Measurements from ENCODE around the gene MACROH2A2. TPM values are rescaled to one million over a fixed set of nuclear protein-coding genes. Genes with fewer than 3 reads are reported as not detected.
A peak's percentile ranks its signal among the peaks of the same experiment; 100 is the strongest.

MACROH2A2 gene
- total and polyA plus RNA-seq, 2 of the 13 experiments (the other 11 are each of a cell fraction or from before 2014, with no cell fraction given) = 9.8 to 43.1 TPM

DNA sequence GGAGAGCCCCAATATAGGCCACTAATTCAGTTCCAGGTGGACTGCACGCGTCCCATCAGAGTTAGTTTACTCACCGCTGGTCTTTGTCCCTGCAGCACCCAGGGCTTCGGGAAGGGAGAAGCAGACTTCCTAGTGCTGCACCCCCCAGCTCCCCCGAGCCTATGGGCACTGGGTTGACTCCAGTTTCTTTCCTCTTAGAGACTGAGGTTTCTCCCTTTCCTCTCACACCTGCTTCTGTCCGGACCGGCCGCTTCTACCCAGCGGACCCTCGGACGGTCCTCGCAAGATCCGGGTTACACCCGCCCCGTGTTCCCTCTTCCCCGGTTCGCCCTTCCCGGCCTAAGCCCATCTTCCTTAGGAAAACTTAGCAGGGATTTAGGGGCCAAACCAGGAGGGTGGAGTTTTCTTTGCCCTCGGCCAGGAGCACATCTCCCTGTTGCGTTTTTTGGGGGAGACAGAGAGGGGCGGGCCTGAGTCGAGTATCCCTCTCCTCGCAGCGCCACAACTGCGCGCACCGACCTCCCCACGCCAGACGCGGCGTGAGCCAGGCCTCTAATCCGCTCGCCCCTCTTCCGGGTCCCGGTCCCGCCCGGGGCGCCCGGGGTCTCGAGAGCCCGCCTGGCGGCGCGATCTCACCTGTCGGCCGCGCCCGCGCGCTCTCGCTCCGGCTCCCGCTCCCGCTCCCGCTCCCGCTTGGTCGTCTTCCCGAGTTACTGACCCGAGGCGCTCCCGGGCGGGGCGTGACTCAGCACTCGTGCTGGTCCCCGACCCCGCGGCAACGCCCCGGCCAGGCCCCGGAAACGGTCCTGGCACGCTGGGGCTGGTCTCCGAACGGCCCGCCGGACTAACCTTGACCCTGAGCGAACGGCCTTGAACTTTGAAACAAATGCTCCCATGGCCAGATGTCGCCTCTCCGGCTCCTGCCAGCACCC, 79.7 kb downstream of the MACROH2A2 start, which contains the start of gene AIFM2 (continued):
- TF ChIP-seq RFXANK (CRISPR knock-in tag; IDR thresholded peaks at IDR 0.05) = no peak
- peak; percentile 98 for TF ChIP-seq TBL1XR1 (IDR thresholded peaks at IDR 0.05; ENCODE audit: borderline replicate concordance, low read length, partially characterized antibody)
- peak; percentile 93 for TF ChIP-seq RBFOX2 (IDR thresholded peaks at IDR 0.05; ENCODE audit: low read depth, low read length)
- TF ChIP-seq ZNF619 (CRISPR knock-in tag; IDR thresholded peaks at IDR 0.05) = no peak
- TF ChIP-seq, protein P1, sequence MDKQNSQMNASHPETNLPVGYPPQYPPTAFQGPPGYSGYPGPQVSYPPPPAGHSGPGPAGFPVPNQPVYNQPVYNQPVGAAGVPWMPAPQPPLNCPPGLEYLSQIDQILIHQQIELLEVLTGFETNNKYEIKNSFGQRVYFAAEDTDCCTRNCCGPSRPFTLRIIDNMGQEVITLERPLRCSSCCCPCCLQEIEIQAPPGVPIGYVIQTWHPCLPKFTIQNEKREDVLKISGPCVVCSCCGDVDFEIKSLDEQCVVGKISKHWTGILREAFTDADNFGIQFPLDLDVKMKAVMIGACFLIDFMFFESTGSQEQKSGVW (CRISPR knock-in tag; IDR thresholded peaks at IDR 0.05; ENCODE audit: borderline replicate concordance) = no peak
- TF ChIP-seq, protein P2, sequence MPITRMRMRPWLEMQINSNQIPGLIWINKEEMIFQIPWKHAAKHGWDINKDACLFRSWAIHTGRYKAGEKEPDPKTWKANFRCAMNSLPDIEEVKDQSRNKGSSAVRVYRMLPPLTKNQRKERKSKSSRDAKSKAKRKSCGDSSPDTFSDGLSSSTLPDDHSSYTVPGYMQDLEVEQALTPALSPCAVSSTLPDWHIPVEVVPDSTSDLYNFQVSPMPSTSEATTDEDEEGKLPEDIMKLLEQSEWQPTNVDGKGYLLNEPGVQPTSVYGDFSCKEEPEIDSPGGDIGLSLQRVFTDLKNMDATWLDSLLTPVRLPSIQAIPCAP (CRISPR knock-in tag; IDR thresholded peaks at IDR 0.05; ENCODE audit: low read depth) = no peak
- peak; percentile 87; the same call in 1 of the 2 replicates for TF ChIP-seq SOX5 (CRISPR knock-in tag; IDR thresholded peaks at IDR 0.05; ENCODE audit: borderline replicate concordance)
- TF ChIP-seq ZNF296 (CRISPR knock-in tag; conservative IDR thresholded peaks at IDR 0.05) = no peak
- TF ChIP-seq, protein P3, sequence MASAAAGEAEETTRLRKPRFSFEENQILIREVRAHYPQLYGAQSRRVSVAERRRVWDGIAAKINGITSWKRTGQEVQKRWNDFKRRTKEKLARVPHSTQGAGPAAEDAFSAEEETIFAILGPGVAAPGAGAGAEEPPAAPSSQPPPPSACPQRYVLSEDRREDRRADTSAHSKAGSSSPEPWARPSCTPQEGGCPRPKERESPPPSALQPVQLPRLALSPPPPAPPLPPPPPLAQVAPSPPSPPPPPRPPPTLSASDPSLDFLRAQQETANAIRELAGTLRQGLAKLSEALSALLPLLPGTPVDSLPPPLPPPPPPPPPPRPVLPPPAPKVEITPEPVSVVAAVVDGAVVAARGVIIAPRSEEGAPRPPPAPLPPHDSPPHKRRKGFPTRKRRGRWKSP (CRISPR knock-in tag; IDR thresholded peaks at IDR 0.05) = peak; percentile 64; the same call in 1 of the 2 replicates
- no peak for TF ChIP-seq ZNF124 (CRISPR knock-in tag; IDR thresholded peaks at IDR 0.05)
- TF ChIP-seq KLF15 (CRISPR knock-in tag; IDR thresholded peaks at IDR 0.05; ENCODE audit: borderline replicate concordance) = no peak
- no peak for TF ChIP-seq HNRNPK (IDR thresholded peaks at IDR 0.05; ENCODE audit: low read depth, low read length, poor library complexity, severe bottlenecking)
- TF ChIP-seq, protein P4, sequence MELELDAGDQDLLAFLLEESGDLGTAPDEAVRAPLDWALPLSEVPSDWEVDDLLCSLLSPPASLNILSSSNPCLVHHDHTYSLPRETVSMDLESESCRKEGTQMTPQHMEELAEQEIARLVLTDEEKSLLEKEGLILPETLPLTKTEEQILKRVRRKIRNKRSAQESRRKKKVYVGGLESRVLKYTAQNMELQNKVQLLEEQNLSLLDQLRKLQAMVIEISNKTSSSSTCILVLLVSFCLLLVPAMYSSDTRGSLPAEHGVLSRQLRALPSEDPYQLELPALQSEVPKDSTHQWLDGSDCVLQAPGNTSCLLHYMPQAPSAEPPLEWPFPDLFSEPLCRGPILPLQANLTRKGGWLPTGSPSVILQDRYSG (CRISPR knock-in tag; IDR thresholded peaks at IDR 0.05) = no peak
- no peak for TF ChIP-seq MIER2 (CRISPR knock-in tag; IDR thresholded peaks at IDR 0.05)
- peak in 1 of 2 experiments; percentile 78; a peak in 2 of 4 replicates for TF ChIP-seq EP300 (IDR thresholded peaks at IDR 0.05; ENCODE audit: low read depth in 2 of 2, low read length in 2 of 2)
- TF ChIP-seq EP300 (CRISPR knock-in tag; IDR thresholded peaks at IDR 0.05; ENCODE audit: borderline replicate concordance) = peak; percentile 79; the same call in 1 of the 2 replicates
- TF ChIP-seq EZH2 (conservative IDR thresholded peaks at IDR 0.05; ENCODE audit: low read depth, low read length) = no peak
- TF ChIP-seq HOXD1 (CRISPR knock-in tag; IDR thresholded peaks at IDR 0.05) = peak; percentile 81; the same call in 1 of the 2 replicates
- TF ChIP-seq DR1 (CRISPR knock-in tag; IDR thresholded peaks at IDR 0.05) = no peak
- TF ChIP-seq, protein P5, sequence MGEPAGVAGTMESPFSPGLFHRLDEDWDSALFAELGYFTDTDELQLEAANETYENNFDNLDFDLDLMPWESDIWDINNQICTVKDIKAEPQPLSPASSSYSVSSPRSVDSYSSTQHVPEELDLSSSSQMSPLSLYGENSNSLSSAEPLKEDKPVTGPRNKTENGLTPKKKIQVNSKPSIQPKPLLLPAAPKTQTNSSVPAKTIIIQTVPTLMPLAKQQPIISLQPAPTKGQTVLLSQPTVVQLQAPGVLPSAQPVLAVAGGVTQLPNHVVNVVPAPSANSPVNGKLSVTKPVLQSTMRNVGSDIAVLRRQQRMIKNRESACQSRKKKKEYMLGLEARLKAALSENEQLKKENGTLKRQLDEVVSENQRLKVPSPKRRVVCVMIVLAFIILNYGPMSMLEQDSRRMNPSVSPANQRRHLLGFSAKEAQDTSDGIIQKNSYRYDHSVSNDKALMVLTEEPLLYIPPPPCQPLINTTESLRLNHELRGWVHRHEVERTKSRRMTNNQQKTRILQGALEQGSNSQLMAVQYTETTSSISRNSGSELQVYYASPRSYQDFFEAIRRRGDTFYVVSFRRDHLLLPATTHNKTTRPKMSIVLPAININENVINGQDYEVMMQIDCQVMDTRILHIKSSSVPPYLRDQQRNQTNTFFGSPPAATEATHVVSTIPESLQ (CRISPR knock-in tag; conservative IDR thresholded peaks at IDR 0.05) = no peak
- peak; percentile 67; the same call in 1 of the 2 replicates for TF ChIP-seq SAFB2 (CRISPR knock-in tag; IDR thresholded peaks at IDR 0.05; ENCODE audit: borderline replicate concordance, low read depth)
- TF ChIP-seq, protein P6, sequence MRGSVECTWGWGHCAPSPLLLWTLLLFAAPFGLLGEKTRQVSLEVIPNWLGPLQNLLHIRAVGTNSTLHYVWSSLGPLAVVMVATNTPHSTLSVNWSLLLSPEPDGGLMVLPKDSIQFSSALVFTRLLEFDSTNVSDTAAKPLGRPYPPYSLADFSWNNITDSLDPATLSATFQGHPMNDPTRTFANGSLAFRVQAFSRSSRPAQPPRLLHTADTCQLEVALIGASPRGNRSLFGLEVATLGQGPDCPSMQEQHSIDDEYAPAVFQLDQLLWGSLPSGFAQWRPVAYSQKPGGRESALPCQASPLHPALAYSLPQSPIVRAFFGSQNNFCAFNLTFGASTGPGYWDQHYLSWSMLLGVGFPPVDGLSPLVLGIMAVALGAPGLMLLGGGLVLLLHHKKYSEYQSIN (CRISPR knock-in tag; IDR thresholded peaks at IDR 0.05; ENCODE audit: borderline replicate concordance) = no peak
